Measurements from ENCODE around the gene ENPP1.

DNA sequence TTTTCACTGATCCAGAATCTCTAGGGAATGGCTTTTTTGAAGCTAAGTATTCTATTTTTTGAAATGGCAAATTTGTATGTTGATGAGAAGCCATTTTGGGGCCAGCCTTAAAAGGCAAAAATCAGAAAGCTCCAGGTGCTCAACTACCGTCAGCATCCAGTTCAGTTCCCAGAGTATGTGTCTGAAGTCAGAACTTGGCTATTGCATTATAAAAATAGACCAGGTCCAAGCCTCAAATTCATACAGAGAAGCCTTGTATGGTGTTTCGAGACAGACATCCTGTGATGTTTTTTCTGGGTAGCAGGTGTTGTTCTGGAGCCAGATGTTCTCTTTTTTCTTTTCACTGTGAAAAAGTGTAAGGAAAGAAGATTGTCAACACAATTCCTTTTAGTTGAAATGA, 75.2 kb downstream of the ENPP1 start:
- TF ChIP-seq, protein P1, sequence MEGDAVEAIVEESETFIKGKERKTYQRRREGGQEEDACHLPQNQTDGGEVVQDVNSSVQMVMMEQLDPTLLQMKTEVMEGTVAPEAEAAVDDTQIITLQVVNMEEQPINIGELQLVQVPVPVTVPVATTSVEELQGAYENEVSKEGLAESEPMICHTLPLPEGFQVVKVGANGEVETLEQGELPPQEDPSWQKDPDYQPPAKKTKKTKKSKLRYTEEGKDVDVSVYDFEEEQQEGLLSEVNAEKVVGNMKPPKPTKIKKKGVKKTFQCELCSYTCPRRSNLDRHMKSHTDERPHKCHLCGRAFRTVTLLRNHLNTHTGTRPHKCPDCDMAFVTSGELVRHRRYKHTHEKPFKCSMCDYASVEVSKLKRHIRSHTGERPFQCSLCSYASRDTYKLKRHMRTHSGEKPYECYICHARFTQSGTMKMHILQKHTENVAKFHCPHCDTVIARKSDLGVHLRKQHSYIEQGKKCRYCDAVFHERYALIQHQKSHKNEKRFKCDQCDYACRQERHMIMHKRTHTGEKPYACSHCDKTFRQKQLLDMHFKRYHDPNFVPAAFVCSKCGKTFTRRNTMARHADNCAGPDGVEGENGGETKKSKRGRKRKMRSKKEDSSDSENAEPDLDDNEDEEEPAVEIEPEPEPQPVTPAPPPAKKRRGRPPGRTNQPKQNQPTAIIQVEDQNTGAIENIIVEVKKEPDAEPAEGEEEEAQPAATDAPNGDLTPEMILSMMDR (IDR thresholded peaks at IDR 0.05; ENCODE audit: low read length), result no peak
- TF ChIP-seq EZH2 (IDR thresholded peaks at IDR 0.05; ENCODE audit: borderline replicate concordance, low read length), result no peak

Data from OCI-LY1 (cell line).